Pancreas (tissue), 10 donors: ENCODE measurements around the gene AMBN. TPM values are rescaled to one million over a fixed set of nuclear protein-coding genes. Genes with fewer than 3 reads are reported as not detected.

Source experiments
- ATAC-seq, 4 donors: fragments of 200-7000 bp; cut with Tn5 transposase; one replicate each; pipeline versions ENCODE4 v1.8.0 to v1.9.1; 2020; ENCODE audit warnings: mild to moderate bottlenecking in 4 of 4, moderate library complexity in 4 of 4
- DNase-seq, 6 donors: peaks; one replicate each; pipeline ENCODE4 v3.0.0-alpha.2; 2020
- FAIRE-seq: peaks from 2 replicates; lab custom pipeline; 2012; peaks lifted over from hg19 to GRCh38; lab: Jason Lieb, UNC
- H3K27ac ChIP-seq, 4 donors: fragments of 200-600 bp; sonication (generic); 1 replicate in 3 of 4; 2 replicates in 1 of 4; pipeline versions ENCODE4 v1.5.0 to v1.8.0; 2020
- H3K27me3 ChIP-seq, 4 donors: fragments of 200-600 bp; one replicate each; pipeline ENCODE4 v1.8.0; 2021
- H3K36me3 ChIP-seq, 3 donors: fragments of 200-600 bp; sonication (generic) in 1 of 3; one replicate each; pipeline versions ENCODE4 v1.5.0 to v1.8.0; 2020 to 2021
- H3K4me1 ChIP-seq, 3 donors: fragments of 200-600 bp; one replicate each; pipeline ENCODE4 v1.8.0; 2021
- H3K4me3 ChIP-seq, 4 donors: fragments of 200-600 bp; sonication (generic) in 2 of 4; one replicate each; pipeline versions ENCODE4 v1.5.0 to v1.8.0; 2020 to 2021
- H3K9me3 ChIP-seq, 4 donors: fragments of 200-600 bp; one replicate each; pipeline ENCODE4 v1.8.0; 2021
- WGBS, 2 donors: extraction: QIAGEN DNeasy Blood & Tissue Kit; methylation state at CpG; one replicate each; pipeline ENCODE4 v1.1.7; 2013; 5-methylcytosine and 5-hydroxymethylcytosine counted together
- intact Hi-C, 3 donors: fragments of 100-400 bp; cut with DNase I; formaldehyde crosslinking; loops; one replicate each; pipeline versions ENCODE4 v1.11.1 to v1.14.2; 2022
- polyA plus RNA-seq, 2 donors: library from polyadenylated mRNA; stranded (reverse); fragments of 200-250 nt; gene quantifications; one replicate each; pipeline ENCODE4 v1.2.3, GENCODE V29; 2013
- total RNA-seq, 6 donors: library from RNA; stranded (reverse); fragmentation: NEBNext Ultra II Directional in 4 of 6; extraction: Animal tissue kit (Norgen Biotek cat#: 25700) in 4 of 6; gene quantifications; one replicate each; pipeline versions ENCODE4 v1.2.1 to v1.2.4, GENCODE V29; 2021 to 2023
- TF ChIP-seq, protein P1 (sequence below), 4 donors: fragments of 200-600 bp; sonication (generic) in 3 of 4; IDR thresholded peaks; one replicate each; pipeline versions ENCODE4 v1.5.0 to v1.8.0; 2021; ENCODE audit warnings: antibody characterized with exemption in 4 of 4
- donor health status: healthy with polysubstance abuse.
- donor health status: DM: no; HTN: no; CAD: no; lungs with moderate emphysema.
- donor health status: DM: no; HTN: no; CAD: no.
- donor health status: control.
- donor health status: control.
- donor health status: Bipolar disorder and iron deficiency.
- donor health status: DM: yes; HTN: yes; CAD: no.
- donor health status: DM: no; HTN: no; CAD: no.
- donor health status: DM: no; HTN: no; CAD: no.
- donor health status: DM: yes; HTN: yes; CAD: no.

AMBN gene
- total and polyA plus RNA-seq, 8 donors, result 0.05 TPM; not detected in 7

GRCh38 chr4:70624226-70624793, 32.3 kb downstream of the AMBN start:
- H3K27me3 ChIP-seq, result no peaks in the 10 kb centered on the region
- no peak overlapping the region for H3K4me3 ChIP-seq
- peak overlapping the region in 1 of 4 donors; percentile 1 for H3K27ac ChIP-seq
- no peaks in the 10 kb centered on the region for H3K9me3 ChIP-seq
- no peak for DNase-seq
- no peak for FAIRE-seq
- H3K4me1 ChIP-seq, result no peaks in the 10 kb centered on the region
- WGBS, 2 donors, result 13 to 19% methylated on average over 1 of the region's 1 CpG
- intact Hi-C loops, result no loop called here
- ATAC-seq, result peak in 3 of 4 donors; percentile 25 to 56 (median 51)
- TF ChIP-seq, protein P1, sequence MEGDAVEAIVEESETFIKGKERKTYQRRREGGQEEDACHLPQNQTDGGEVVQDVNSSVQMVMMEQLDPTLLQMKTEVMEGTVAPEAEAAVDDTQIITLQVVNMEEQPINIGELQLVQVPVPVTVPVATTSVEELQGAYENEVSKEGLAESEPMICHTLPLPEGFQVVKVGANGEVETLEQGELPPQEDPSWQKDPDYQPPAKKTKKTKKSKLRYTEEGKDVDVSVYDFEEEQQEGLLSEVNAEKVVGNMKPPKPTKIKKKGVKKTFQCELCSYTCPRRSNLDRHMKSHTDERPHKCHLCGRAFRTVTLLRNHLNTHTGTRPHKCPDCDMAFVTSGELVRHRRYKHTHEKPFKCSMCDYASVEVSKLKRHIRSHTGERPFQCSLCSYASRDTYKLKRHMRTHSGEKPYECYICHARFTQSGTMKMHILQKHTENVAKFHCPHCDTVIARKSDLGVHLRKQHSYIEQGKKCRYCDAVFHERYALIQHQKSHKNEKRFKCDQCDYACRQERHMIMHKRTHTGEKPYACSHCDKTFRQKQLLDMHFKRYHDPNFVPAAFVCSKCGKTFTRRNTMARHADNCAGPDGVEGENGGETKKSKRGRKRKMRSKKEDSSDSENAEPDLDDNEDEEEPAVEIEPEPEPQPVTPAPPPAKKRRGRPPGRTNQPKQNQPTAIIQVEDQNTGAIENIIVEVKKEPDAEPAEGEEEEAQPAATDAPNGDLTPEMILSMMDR (IDR thresholded peaks at IDR 0.05), result no peak
- no peaks in the 10 kb centered on the region for H3K36me3 ChIP-seq

DNA sequence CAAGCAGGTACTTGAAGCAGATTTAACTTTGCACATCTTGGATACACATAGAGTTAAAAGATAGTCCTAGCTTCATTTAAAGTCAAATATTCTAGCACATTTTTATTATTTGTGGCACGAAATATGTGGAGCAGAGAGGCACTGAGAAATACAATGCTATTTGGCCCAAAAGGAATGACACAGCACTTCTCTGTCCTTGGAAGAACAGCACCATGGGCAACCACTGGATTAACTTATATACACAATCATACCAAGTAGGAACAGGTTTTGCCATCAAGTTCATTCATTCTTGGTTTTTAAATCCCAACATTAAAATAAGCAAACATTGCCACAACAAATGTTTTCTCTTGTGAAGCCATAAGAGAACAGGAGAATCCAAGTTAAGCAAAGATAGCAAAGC, 35.6 kb downstream of the AMBN start:
- Histone ChIP-seq H3K4me3 (no peak overlapping the region), H3K36me3 (no peaks in the 10 kb centered on the region), H3K4me1 (no peaks in the 10 kb centered on the region), H3K27me3 (no peaks in the 10 kb centered on the region), H3K27ac (no peak overlapping the region), H3K9me3 (no peaks in the 10 kb centered on the region)
- ATAC-seq (no peak), DNase-seq (no peak), FAIRE-seq (no peak)
- TF ChIP-seq, protein P1 (IDR thresholded peaks at IDR 0.05), result no peak
- intact Hi-C loops, result no loop called here
- 58 to 66% methylated on average over 1 of the region's 1 CpG for WGBS, 2 donors

DNA sequence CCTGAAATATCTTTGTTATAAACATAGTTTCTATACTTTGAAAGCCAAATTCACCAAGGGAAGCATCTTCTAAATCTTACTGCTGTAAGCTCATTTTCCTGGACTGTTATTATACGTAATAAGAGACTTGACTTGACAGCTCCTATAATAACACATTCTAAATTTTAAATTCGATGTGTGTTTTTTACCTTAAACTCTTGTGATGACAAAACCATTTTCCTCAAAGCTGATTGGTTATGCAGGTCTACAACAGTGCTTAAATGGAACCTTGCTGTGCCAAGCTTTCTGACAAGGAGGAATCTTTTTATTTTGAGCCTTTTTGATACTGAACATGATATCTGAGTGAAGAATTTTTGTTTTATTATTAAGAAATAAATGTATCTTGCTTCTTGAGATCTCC, 36.4 kb downstream of the AMBN start, which contains the start of gene ENAM:
Gene ENAM (plus strand): TSS at position 301 of the 400 bp plus-strand sequence. CDS start 757 bp downstream, outside the sequence.
- H3K36me3 ChIP-seq, result no peaks in the 10 kb centered on the region
- H3K4me1 ChIP-seq, result no peaks in the 10 kb centered on the region
- no peaks in the 10 kb centered on the region for H3K27me3 ChIP-seq
- no peak within 1 kb of the TSS for H3K27ac ChIP-seq
- FAIRE-seq, result no peak
- TF ChIP-seq, protein P1 (IDR thresholded peaks at IDR 0.05), result no peak
- intact Hi-C loops, result no loop called here
- H3K9me3 ChIP-seq, result no peaks in the 10 kb centered on the region
- DNase-seq, result no peak
- no peak for ATAC-seq
- 84 to 89% methylated on average over 2 of the region's 2 CpGs for WGBS, 2 donors
- no peak within 1 kb of the TSS for H3K4me3 ChIP-seq

DNA sequence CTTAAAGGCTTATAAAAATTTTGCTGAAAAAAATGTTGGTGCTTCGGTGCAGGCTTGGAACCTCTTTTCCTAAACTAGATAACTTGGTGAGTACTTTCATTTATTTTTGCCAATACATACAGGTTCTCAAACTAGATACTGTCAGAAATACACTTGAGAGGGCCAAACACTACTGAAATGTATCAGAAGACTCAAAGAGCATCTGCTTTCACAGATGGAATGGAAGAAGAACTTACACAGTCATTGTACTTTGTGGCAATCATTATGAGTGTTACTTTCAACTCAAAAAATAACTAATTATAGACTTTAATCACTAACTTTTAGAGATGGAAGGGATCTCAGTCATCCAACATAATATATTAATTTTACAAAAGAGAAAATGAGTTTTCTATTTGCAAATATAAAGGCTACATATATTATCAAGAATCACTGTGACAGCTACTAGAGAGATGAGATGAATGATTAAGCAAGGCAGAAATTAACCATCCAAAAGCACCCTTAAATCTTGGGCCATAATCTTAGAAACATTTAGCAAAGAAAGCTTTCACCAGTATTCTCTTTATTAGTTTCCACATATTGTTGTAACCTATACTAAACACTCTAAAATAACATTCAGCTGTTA, 37.5 kb downstream of the AMBN start:
- WGBS, 2 donors, result 87 to 93% methylated on average over 1 of the region's 1 CpG
- Histone ChIP-seq H3K9me3 (no peaks in the 10 kb centered on the region), H3K27ac (no peak overlapping the region), H3K4me3 (no peak overlapping the region), H3K27me3 (no peaks in the 10 kb centered on the region), H3K36me3 (no peaks in the 10 kb centered on the region), H3K4me1 (no peaks in the 10 kb centered on the region)
- TF ChIP-seq, protein P1 (IDR thresholded peaks at IDR 0.05), result no peak
- intact Hi-C loops, result no loop called here
- DNase-seq (no peak), ATAC-seq (no peak), FAIRE-seq (no peak)

GRCh38 chr4:70630162-70630561, 38.1 kb downstream of the AMBN start:
- Histone ChIP-seq H3K9me3 (no peaks in the 10 kb centered on the region), H3K4me3 (no peak overlapping the region), H3K27me3 (no peaks in the 10 kb centered on the region), H3K27ac (no peak overlapping the region), H3K4me1 (no peaks in the 10 kb centered on the region), H3K36me3 (no peaks in the 10 kb centered on the region)
- ATAC-seq (no peak), FAIRE-seq (no peak), DNase-seq (no peak)
- intact Hi-C loops, result no loop called here
- TF ChIP-seq, protein P1 (IDR thresholded peaks at IDR 0.05), result no peak
- 75 to 81% methylated on average over 3 of the region's 3 CpGs for WGBS, 2 donors
